A172 (cell line): Measurements from ENCODE around the gene NFKBIB. TPM values are rescaled to one million over a fixed set of nuclear protein-coding genes. Genes with fewer than 3 reads are reported as not detected.

Source experiments
- DNase-seq: peaks from one replicate; pipeline ENCODE4 v3.0.0-alpha.2; 2015; ENCODE audit warnings: low spot score
- total RNA-seq: library from RNA; depleted of rRNA; stranded (reverse); fragments of >200 nt; shearing (Covaris generic); gene quantifications from 2 replicates; pipeline ENCODE4 v1.2.3, GENCODE V29; 2014

The NFKBIB gene
- total RNA-seq, 1 experiment from 2014 or later = 17.1 TPM

DNA sequence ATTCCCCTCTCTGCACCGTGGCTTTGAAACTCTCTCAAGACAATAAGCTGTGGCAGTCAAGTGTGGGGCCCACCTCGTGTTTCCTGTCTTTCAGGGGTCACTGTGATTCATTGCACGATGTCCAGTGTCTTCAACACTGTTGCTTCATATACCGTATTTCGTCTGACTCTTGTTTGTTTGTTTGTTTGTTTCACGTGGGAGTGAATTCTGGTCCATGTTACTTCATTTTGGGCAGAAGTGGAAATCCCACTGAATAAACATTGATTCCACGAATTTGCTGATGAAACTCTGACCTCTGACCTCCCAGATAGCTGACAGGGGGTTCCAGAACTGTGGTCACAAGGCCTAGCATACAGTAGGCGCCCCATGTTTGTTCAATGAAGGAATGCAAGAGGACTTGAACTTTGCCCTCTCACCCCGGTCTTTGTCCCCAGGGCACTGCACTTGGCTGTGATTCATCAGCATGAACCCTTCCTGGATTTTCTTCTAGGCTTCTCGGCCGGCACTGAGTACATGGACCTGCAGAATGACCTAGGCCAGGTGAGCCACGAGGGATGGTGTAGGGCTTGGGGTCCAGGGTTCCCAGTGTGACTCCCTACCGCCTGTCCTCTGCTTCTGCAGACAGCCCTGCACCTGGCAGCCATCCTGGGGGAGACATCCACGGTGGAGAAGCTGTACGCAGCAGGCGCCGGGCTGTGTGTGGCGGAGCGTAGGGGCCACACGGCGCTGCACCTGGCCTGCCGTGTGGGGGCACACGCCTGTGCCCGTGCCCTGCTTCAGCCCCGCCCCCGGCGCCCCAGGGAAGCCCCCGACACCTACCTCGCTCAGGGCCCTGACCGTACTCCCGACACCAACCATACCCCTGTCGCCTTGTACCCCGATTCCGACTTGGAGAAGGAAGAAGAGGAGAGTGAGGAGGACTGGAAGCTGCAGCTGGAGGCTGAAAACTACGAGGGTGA lies 5.1 kb downstream of the NFKBIB start:
- no peak for DNase-seq

DNA sequence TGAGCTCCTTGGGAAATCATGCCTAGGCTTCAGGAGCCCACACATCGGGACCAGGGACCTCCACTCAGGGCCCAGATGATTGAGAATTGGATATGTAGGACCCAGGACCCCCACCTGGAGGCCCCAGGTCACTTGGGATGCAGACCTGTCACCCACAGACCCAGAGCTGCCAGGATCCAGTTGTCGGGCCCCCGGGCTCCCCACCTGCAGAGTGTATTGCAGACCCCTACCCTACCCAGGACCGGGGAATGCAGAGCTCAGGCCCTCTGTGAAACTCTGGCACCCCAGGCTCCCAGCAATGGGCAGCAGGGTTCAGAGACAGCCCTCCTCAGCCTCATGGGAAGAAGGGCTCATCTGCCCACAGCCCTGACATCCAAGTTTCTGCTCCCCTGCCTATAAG lies 5.9 kb downstream of the NFKBIB start:
- no peak for DNase-seq

DNA sequence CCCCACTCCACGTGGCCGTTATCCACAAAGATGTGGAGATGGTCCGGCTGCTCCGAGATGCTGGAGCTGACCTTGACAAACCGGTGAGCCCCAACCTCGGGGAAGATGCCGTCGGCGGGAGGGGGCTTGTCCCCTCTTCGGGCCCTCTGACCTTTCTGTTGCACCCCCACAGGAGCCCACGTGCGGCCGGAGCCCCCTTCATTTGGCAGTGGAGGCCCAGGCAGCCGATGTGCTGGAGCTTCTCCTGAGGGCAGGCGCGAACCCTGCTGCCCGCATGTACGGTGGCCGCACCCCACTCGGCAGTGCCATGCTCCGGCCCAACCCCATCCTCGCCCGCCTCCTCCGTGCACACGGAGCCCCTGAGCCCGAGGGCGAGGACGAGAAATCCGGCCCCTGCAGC lies 7.5 kb downstream of the NFKBIB start:
- DNase-seq = no peak

DNA sequence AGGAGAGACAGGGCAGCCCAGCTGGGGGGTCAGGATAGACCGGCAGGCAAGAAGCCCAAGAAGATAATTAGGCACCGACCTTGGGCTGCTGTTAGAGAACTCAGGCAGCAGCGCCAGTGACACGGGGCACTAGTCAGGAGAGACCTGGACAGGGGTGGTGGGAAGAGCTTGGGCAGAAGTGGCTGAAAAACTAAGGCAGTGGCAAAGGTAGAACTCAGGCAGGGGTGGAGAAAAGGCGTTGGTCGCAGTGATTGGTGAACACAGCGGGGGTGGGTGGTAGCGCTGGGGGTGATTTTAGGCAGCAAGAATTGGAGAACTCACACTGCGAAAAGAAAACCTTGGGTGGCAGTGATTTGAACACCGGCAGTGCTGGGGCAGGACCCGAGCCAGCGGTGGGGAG lies 7.9 kb downstream of the NFKBIB start:
- no peak for DNase-seq

DNA sequence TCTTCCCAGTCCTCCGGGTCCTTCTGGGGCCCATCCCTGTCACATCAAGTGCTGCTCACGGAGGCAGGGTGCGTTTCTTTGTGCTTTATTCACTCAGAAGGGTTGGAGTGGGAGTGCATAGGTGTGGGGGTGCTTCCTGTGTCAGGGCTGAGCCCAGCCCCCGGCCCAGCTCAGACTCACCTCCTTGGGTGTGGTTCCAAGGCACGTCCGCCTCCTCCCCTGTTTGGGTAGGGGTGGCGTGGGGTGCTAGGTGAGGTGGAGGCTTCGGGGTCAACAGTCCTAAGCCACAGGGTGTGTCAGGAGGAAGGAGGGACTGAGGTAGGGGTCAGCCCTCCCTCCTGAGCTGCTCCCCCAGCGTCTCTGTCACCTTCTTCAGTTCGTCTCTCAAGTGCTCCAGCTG lies 9.1 kb downstream of the NFKBIB start:
- no peak for DNase-seq

DNA sequence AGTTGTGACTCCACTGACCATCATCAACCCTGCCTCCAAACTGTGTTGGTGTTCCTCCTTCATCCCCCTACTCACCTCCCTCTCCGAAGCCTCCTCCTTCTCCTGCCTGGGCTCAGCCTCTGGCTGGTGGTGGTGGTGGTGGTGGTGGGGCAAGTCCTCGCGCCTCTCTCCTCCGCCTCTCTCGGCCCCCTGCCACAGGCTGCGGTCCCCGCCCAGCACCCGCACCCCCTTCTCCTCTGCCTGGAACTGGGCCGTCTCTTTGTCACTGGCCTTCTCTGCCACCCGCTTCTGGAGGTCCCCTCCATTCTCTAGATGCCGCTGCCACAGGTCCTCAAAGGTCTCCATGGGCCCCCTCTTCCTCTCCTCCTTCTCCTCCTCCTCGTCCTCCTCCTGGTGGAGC lies 10.7 kb downstream of the NFKBIB start:
- DNase-seq = no peak

DNA sequence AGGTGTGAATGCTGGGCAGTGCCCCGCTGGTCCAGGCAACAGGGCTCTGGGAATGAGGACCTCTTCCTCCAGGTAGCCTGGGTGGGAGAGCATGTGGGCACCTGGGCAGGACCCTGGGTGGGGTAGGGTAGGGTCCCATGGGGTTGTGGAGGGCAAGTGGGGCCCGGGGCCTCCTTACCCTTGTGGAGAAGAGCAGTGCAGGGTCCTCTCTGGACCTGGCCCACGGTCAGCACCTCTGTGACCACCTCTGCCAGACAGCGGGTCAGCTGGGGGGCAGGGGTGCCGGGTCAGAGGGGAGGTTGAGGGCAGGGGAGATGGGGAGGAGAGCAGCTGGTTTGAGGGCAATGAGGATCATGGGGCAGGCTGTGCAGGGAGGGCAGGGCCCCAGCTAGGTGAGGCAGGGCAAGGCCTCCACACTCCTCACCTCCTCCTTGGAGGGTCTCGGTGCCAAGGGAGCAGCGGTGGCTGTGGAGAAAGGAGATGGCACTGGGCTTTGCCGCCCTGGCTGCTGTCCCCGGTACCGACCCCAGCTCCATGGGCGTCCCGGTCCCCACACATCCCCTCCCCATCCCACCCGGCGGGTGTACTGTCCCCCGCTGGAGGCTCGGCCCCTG lies 11.7 kb downstream of the NFKBIB start:
- DNase-seq = no peak

DNA sequence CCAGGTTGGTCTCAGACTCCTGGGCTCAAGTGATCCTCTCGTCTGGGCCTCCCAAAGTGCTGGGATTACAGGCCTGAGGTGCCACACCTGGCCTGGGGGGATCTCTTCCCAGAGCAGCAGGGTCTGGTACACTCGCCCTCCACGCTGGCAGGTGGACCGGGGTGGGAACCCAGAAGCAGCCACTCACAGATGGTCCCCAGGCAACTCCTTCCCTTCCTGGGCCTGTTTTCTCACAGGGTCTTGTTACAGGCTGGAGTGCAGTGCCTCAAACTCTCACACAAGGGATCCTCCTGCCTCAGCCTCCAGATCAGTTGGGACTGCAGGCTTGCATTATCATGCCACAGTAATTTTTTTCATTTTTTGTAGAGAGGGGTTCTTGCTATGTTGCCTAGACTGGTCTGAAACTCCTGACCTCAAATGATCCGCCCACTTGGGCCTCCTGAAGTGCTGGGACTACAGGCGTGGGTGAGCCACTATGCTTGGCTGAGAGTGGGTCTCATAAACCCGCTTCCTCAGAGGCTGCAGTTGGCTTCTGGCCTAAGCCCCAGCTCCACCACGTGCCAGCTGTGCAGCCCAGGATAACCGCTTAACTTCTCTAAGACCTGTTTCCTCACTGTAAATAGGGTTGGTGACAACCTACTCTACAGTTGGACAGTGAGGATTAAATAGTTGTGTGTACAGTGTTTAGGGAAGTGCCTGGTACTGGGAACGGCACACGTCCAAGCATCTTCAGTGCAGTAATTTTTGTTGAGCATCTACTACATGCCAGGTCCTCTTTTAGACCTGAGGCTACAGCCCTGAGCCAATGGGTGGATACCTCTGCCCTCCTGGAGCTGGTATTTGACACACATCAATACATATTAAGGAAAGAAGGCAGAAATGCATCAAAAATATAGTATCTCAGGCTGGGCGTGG lies 13.1 kb downstream of the NFKBIB start:
- DNase-seq = no peak

DNA sequence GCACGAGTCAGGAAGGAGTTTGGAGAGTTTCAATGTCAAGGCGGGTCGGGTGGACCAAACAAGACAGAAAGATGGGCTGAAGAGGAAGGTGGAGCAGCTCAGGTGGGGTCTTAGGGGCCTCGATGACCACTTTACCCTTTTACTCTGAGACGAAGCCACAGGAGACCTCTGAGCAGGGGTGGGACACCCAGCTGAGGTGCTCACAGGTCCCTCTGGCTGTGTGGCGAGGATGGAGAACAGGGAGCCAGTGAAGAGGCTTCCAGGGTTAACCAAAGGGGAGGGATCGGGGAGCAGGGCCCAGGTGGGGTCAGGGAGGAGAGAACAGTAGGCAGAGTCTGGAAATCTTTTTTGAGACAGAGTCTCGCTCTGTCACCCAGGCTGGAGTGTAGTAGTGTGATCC lies 14.2 kb downstream of the NFKBIB start:
- DNase-seq = no peak

DNA sequence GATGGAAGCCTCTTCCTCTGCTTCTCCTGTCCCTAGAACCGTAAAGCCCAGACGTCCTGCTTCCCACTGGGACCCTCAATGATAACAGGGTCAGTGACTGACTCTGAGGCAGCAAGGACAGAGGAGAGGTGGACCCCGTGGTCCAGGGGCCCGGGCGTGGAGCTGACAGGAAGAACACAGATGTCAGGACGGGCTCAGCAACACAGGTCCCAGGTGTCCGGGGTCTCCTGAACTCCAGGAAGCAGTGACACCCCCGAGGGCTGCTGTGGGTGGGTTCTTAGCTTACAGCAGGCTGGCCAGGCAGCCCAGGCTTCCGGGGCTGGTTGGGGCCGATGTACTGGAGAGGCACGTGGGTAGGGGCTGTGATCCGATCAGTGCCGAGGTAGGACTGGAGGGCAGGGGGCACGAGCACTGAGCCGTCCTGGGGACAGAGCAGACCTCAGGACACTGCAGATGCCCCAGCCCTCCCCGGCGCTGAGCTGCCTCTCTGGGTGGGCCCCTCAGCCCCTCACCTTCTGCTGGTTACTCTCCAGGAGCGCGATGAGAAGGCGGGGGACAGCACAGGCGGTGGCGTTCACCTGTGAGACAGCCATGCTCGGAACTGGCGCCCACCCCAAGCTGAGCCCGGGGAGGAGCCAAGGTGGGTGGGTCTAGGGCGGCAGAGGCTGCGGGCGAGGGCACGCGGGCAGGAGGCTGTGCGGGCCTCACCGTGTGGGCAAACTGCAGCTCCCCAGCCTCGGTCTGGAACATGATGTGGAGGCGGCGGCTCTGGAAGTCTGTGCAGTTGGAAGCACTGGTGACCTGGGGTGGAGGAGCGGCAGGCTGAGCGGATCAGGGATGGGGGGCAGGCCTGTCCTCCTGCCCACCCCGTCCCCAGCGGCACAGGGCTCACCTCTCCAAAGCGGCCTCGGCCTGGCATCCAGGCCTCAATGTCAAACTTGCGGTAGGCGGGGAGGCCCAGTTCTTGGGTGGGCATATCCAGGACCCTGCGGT lies 15.9 kb downstream of the NFKBIB start:
- no peak for DNase-seq

DNA sequence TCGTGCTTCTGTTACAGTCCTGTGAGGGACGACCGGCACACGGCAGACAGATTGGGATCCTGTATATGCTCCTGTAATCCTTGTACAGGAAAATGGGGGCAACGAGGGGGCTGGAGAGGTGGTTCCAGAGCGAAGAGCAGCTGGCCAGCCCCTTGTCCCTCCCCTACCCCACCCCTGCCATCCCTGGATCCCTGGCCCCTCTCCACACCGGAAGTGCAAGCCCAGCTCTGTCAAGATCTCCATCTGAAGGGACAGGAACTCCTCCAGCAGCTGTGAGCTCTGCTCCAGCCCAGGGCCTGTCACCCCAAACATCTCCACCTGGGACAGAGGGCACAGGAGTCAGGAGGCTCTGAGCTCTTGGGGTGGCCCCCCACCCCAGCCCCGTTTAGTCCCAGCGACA lies 17.7 kb downstream of the NFKBIB start:
- no peak for DNase-seq

DNA sequence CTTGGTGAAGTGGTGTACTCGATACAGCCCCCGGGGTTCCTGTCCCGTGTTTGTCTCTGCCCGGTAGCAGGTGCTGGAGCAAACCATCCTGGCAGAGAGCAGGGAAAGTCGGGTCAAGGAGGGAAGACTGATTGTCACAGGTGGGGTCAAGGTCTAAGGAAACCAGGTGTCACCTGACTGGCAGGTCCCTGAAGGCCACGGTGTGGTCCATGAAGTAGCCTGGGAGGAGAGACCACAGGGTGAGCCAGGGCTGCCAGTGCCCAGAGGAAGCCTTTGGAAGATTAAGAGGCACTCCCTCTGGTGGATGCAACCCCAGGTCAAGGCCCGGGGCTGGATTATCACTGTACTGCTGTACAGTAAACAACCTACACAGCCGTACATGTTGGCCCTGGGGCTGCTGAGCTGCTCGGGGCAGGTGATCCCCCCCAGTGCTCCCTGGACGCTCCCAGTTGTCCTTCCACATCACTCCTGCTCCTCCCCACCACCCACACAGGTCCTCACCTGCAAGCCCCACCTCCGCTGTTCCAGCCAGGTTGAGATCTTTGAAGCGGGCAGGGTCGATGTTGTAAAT lies 18.2 kb downstream of the NFKBIB start:
- peak; percentile 24 for DNase-seq

DNA sequence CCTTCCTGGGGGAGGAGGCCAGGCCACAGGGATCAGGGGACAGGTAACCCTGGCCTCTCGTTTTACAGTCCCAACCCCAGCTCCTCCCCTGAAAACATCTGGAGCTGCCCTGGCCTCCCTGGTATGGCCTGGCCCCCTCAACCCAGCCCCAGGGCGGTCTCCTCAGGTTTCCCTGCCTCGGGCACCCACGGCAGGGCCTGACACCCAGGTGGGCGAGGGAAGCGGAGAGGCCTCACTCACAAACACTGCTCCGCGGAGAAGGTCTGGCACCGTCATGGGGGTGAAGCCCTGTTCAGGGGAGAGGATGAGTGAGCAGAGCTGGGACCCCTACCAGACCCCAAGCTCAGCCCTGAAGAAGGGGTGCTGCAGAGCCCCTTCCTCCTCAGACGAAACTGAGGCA lies 18.8 kb downstream of the NFKBIB start:
- no peak for DNase-seq

DNA sequence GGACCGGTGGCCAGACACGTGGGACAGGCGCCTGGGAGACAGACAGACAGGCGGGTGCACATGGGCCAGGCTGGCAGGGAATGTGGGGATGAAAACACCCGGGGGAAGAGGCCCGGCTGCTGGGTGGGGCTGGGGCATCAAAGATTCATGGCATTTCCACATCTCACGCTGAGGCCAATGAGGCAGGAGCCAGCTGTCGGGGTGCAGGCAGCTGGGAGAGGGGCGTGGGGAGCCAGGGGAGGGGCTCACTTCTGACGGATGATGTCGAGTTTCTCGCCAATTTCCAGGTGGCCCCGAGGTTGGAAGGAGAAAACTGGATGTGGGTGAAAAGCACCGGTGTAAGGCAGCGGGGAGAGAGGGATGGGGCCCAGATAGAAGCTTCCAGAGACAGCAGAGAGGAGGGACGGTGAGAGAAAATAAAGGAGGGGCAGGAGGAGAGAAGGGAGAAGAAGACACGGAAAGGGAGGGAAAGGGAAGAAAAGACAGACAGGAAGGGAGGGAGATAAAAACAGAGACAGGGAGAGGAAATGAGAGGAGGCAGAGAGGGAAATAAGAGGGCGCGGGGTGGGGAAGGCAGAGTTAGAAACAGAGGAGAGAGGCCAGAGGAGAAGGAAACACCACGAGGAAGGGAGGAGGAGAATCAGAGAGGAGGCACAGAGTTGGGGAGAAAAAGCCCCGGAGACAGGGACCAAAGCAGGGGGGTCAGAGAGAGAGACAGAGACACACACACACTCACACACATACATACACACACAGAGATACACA lies 20.2 kb downstream of the NFKBIB start:
- DNase-seq = no peak

DNA sequence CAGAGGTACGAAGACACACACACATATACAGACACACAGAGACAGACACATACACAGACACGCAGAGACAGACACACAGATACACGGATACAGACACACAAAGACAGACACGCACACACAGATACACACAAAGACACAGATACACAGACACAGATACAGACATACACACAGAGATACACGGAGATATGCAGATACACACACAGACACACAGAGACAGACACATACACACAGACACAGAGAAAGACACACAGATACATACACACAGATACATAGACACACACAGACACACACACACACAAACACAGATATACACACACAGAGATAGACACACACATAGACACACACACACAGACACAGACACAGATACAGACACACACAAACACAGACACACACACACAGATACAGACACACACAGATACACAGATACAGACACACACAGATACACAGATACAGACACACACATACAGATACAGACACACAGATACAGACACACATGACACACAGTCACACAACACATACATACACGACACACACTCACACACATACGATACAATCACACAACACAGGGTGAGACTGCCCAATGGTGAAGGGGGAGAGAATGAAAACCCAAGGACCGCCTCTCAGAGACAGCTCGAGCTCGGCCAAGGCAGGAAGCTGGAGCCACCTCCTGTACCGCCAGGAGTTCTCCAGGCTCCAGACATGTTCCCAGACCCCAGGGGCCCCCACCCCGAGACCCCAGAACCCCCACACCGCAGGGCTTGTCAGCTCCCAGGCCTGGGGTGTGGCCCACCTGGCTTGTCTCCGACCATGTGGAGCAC lies 21.0 kb downstream of the NFKBIB start:
- no peak for DNase-seq

DNA sequence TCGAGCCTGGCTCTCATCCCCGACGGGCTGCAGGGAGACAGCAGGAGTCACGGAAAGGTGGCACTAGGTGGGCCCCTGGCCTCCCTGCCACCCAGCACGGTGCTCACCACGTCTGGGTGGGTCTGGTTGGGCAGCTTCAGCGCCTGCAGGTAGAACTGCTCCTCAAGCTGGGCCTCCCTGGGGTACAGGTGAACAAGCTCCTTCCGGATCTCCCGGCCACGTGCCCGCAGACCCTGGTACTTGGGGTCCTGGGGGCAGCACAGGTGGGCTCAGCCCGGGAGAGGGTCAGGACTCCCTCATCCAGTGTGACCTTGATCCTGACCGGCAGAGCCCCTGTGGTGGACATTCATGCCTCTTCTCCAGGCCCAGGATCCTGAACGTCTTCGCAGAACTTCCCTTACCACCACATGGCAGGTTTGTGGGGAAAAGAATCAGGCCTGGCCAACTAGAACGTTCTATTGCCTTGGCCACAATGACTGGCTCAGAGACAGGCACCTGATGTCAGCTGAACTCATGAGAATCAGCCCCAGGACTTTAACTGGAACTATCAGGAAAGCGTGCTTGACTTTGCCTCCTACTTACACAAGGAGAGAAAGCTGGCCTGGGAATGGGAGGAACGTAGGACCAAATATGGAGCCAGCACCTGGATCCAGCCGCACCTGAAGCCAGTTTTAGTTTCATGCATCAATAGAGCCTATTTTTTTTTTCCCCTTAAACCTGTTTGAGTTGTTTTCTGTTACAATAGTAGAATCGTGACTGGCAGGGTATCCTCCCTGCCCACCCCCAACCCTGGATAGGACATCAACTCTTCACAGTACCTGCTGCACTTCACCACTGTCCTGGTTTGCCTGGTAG lies 21.9 kb downstream of the NFKBIB start:
- DNase-seq = no peak

DNA sequence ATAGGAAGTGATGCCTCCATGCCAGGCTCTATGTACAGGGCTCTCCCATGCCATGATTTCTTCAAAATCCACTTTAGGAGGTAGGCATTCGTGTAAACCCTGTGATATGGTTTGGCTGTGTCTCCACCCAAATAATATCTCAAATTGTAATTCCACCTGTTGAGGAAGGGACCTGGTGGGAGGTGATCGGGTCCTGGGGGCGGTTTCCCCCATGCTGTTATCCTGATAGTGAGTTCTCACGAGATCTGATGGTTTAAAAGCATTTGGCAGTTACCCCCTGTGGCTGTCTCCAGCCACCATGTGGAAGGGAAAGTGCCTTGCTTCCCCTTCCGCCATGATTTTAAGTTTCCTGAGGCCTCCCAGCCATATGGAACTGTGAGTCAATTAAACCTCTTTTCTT lies 22.7 kb downstream of the NFKBIB start:
- DNase-seq = no peak

DNA sequence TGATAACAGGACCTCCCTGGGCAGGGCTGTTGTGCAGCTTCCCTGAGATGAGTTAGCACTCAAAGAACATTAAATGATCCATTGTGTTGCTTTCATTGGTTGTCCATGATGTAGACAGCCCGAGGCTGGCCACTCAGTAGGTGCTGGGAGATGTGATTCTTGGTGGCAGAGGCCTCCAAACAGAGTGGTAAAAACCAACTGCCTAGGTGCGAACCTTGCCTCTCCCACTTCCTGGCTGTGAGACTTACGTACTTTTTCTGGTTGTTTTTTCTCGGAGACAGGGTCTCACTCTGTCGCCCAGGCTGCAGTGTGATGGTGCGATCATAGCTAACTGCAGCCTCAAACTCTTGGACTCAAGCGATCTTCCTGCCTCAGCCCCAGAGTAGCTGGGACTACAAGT lies 24.6 kb downstream of the NFKBIB start:
- no peak for DNase-seq
